ENCODE data around the gene ZNF561.
"Not testable (repeated sequence)": the region's sequence is repeated elsewhere in the genome, so short reads cannot be mapped to it uniquely, and the experiment has no call there.

ZNF561 gene

DNA sequence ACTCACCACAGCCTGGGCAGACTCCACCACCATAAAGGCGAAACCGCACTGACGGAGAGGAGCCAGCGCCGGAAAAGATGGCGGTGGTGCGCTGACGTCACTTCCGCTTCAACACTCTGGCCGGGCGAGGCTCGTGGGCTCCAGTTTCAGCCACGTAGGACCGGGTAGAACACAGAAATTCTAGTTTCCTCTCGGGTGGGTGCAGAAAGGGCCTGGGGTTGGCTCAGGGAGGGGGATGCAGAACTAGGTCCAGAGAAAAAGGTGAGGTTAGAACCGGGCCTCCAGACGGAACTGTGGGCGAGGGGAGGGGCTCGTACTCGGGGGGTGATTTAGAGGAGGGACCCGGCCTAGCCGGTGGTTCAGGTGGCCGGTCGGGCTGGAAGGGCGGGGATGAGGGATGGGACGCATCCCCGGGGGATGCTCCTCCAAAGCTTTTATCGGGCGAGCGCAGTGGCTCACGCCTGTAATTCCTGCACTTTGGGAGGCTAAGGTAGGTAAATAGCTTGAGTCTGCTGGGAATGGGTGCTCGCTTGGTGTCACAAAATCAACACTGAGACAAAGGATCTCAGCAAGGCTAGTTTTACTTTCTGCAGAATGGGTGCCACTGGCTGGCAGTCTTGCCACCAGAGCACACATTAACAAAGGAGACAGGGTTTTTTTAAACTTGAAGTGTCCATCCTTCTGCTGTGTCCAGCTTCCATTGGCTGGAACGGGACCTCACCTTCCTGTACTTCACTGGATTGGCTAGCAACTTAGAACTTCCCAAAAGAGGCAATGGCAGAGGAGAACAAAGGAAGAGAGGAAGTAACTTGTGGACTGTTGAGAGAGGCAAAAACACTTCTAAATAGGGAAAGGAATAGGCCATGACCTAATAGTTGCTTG lies at the start of gene ZNF561:
TSS of gene ZNF561 (minus strand) at position 77 of the 882 bp plus-strand sequence. CDS start 1,776 bp downstream, outside the sequence.
- Mint-ChIP-seq H3K4me1 (ENCODE audit: low read depth) (peaks cover 25% of the 10 kb centered on the region), H3K4me3 (peak within 1 kb of the TSS; percentile 98), H3K9me3 (peaks cover 4% of the 10 kb centered on the region), H3K27ac (peak within 1 kb of the TSS; percentile 100), H3K36me3 (ENCODE audit: low read depth) (peaks cover 50% of the 10 kb centered on the region), H3K27me3 (no peaks in the 10 kb centered on the region)
- DNase-seq: peak; percentile 92

DNA sequence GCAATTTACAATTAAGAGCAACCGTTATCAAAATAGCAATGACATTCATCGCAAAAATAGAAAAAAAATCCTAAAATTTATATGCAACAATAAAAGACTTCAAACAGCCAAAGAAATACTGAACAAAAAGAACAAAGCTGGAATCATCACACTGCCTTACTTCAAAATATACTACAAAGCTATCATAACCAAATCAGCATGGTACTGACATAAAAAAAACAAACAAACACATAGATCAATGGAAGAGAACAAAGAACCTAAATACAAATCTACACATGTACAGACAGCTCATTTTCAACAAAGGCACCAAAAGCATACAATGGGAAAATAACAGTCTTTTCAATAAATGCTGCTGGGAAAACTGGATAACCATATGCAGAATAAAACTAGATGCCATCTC lies 47.5 kb upstream of the ZNF561 start:
- no peak for DNase-seq
- peaks cover 52% of the 10 kb centered on the region for H3K9me3 Mint-ChIP-seq
- H3K36me3 Mint-ChIP-seq (ENCODE audit: low read depth): peaks cover 95% of the 10 kb centered on the region
- no peaks in the 10 kb centered on the region for H3K27me3 Mint-ChIP-seq
- peaks cover 48% of the 10 kb centered on the region for H3K4me1 Mint-ChIP-seq (ENCODE audit: low read depth)
- no peak overlapping the region for H3K4me3 Mint-ChIP-seq
- no peak overlapping the region for H3K27ac Mint-ChIP-seq

- Mint-ChIP-seq H3K36me3 (ENCODE audit: low read depth) (peaks cover 95% of the 10 kb centered on the region), H3K27ac (no peak overlapping the region), H3K9me3 (peaks cover 51% of the 10 kb centered on the region), H3K4me3 (no peak overlapping the region), H3K27me3 (no peaks in the 10 kb centered on the region), H3K4me1 (ENCODE audit: low read depth) (peaks cover 47% of the 10 kb centered on the region)
- DNase-seq: no peak
These were observed 46.9 kb upstream of the ZNF561 start for GRCh38 chr19:9667898-9668297.

DNA sequence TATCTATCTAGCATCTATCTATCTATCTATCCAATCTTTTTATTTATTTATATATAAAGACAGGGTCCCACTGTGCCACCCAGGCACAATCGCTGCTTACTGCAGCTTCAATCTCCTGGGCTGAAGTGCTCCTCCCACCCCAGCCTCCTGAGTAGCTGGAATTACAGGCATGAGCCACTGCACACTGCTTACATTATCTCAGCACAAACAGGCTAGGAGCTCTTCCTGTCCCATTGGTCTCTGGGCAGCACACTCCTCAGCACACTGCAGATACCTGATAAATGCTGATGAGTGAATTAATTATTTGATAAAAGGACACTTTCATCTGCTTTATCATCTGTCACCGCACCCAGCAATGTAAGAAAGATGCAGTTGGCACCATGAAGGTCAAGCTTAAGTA lies 37.7 kb upstream of the ZNF561 start:
- H3K9me3 Mint-ChIP-seq: peaks cover 12% of the 10 kb centered on the region
- DNase-seq: no peak
- no peaks in the 10 kb centered on the region for H3K27me3 Mint-ChIP-seq
- H3K36me3 Mint-ChIP-seq (ENCODE audit: low read depth): peaks cover 87% of the 10 kb centered on the region
- H3K27ac Mint-ChIP-seq: no peak overlapping the region
- H3K4me3 Mint-ChIP-seq: no peak overlapping the region
- H3K4me1 Mint-ChIP-seq (ENCODE audit: low read depth): peaks cover 8% of the 10 kb centered on the region

- not testable (repeated sequence) for H3K4me3 Mint-ChIP-seq; H3K27me3 Mint-ChIP-seq; DNase-seq; H3K4me1 Mint-ChIP-seq (ENCODE audit: low read depth); H3K27ac Mint-ChIP-seq
- H3K36me3 Mint-ChIP-seq (ENCODE audit: low read depth): peaks cover 98% of the 10 kb centered on the region
- H3K9me3 Mint-ChIP-seq: peaks cover 35% of the 10 kb centered on the region
These were observed 32.1 kb upstream of the ZNF561 start for GRCh38 chr19:9653066-9653555.

GRCh38 chr19:9651464-9651863 lies 30.4 kb upstream of the ZNF561 start:
- not testable (repeated sequence) for H3K4me1 Mint-ChIP-seq (ENCODE audit: low read depth); H3K4me3 Mint-ChIP-seq; H3K27ac Mint-ChIP-seq; H3K27me3 Mint-ChIP-seq; DNase-seq
- Mint-ChIP-seq H3K9me3 (peaks cover 32% of the 10 kb centered on the region), H3K36me3 (ENCODE audit: low read depth) (peaks cover 94% of the 10 kb centered on the region)

DNA sequence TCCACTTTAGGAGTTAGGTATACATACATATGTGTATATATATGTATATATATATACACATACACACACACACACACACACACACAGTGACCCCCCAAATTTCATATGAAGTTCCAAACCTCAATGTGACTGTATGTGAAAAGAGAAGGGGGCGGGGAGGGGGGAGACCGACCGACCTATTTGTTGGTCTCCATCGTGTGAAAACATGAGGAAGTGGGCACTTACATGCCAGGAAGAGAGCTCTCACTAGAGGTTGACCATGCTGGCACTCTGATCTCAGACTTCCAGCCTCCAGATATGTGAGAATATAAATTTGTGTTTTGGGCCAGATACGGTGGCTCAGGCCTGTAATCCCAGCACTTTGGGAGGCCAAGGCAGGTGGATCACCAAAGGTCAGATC lies 29.3 kb upstream of the ZNF561 start:
- Mint-ChIP-seq H3K4me3 (no peak overlapping the region), H3K27me3 (no peaks in the 10 kb centered on the region), H3K9me3 (peaks cover 32% of the 10 kb centered on the region), H3K4me1 (ENCODE audit: low read depth) (no peaks in the 10 kb centered on the region), H3K36me3 (ENCODE audit: low read depth) (peaks cover 92% of the 10 kb centered on the region), H3K27ac (no peak overlapping the region)
- DNase-seq: no peak

GRCh38 chr19:9645472-9645871 lies 24.4 kb upstream of the ZNF561 start:
- Mint-ChIP-seq H3K4me3 (no peak overlapping the region), H3K27ac (peak overlapping the region; percentile 32), H3K36me3 (ENCODE audit: low read depth) (peaks cover 64% of the 10 kb centered on the region), H3K9me3 (peaks cover 23% of the 10 kb centered on the region), H3K4me1 (ENCODE audit: low read depth) (no peaks in the 10 kb centered on the region), H3K27me3 (no peaks in the 10 kb centered on the region)
- DNase-seq: no peak

- Mint-ChIP-seq H3K27ac (peak overlapping the region; percentile 26), H3K4me3 (no peak overlapping the region), H3K36me3 (ENCODE audit: low read depth) (peaks cover 54% of the 10 kb centered on the region), H3K4me1 (ENCODE audit: low read depth) (no peaks in the 10 kb centered on the region), H3K9me3 (peaks cover 21% of the 10 kb centered on the region), H3K27me3 (no peaks in the 10 kb centered on the region)
- no peak for DNase-seq
These were observed 23.4 kb upstream of the ZNF561 start for GRCh38 chr19:9644472-9644871.

DNA sequence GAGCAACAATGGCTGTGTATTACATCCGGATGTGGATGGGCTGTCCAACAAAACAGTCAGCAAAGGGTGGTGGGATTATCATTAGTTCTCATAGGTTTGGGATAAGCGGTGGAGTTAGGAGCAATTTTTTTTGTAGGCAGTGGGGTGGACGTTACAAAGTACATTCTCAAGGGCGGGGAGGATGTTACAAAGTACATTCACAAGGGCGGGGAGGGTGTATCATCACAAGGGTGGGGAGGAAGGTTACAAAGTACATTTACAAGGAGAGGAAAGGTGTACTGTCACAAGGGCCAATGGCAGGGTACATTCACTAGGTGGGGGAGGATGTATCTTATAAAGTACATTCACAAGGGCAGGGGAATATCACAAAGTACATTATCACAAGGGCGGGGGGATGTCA lies 20.8 kb upstream of the ZNF561 start:
- H3K27me3 Mint-ChIP-seq: no peaks in the 10 kb centered on the region
- peaks cover 19% of the 10 kb centered on the region for H3K9me3 Mint-ChIP-seq
- peaks cover 32% of the 10 kb centered on the region for H3K36me3 Mint-ChIP-seq (ENCODE audit: low read depth)
- no peak for DNase-seq
- no peaks in the 10 kb centered on the region for H3K4me1 Mint-ChIP-seq (ENCODE audit: low read depth)
- H3K27ac Mint-ChIP-seq: no peak overlapping the region
- H3K4me3 Mint-ChIP-seq: no peak overlapping the region

- H3K36me3 Mint-ChIP-seq (ENCODE audit: low read depth): peaks cover 24% of the 10 kb centered on the region
- no peak overlapping the region for H3K4me3 Mint-ChIP-seq
- no peaks in the 10 kb centered on the region for H3K27me3 Mint-ChIP-seq
- H3K27ac Mint-ChIP-seq: no peak overlapping the region
- peaks cover 19% of the 10 kb centered on the region for H3K9me3 Mint-ChIP-seq
- DNase-seq: no peak
- no peaks in the 10 kb centered on the region for H3K4me1 Mint-ChIP-seq (ENCODE audit: low read depth)
These were observed 19.9 kb upstream of the ZNF561 start for GRCh38 chr19:9640956-9641355.

- peaks cover 6% of the 10 kb centered on the region for H3K9me3 Mint-ChIP-seq
- DNase-seq: no peak
- H3K4me3 Mint-ChIP-seq: no peak overlapping the region
- no peaks in the 10 kb centered on the region for H3K27me3 Mint-ChIP-seq
- no peak overlapping the region for H3K27ac Mint-ChIP-seq
- no peaks in the 10 kb centered on the region for H3K4me1 Mint-ChIP-seq (ENCODE audit: low read depth)
- peaks cover 30% of the 10 kb centered on the region for H3K36me3 Mint-ChIP-seq (ENCODE audit: low read depth)
These were observed 15.0 kb upstream of the ZNF561 start for GRCh38 chr19:9636018-9636417.

GRCh38 chr19:9627856-9628255 lies 6.8 kb upstream of the ZNF561 start:
- Mint-ChIP-seq H3K4me3 (no peak overlapping the region), H3K27ac (no peak overlapping the region), H3K9me3 (no peaks in the 10 kb centered on the region), H3K36me3 (ENCODE audit: low read depth) (peaks cover 26% of the 10 kb centered on the region), H3K27me3 (no peaks in the 10 kb centered on the region), H3K4me1 (ENCODE audit: low read depth) (peaks cover 6% of the 10 kb centered on the region)
- DNase-seq: no peak

DNA sequence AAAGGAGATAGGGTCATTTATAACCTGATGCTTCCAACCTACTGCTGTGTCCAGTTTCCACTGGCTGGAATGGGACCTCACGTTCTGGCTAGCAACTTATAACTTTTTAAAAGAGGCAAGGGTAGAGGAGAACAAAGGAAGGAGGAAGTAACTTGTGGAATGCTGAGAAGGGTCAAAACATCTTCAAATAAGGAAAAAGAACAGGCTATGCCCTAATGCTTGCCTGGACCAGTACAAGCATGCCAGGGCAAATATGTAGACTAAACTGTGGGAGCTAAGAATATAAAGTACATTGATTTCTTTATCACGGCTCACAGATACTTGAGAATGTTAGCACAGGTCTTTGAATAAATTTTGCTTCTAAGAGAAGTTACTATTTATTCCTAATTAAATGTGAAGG lies 1.5 kb upstream of the ZNF561 start:
- peaks cover 4% of the 10 kb centered on the region for H3K9me3 Mint-ChIP-seq
- H3K4me1 Mint-ChIP-seq (ENCODE audit: low read depth): peaks cover 25% of the 10 kb centered on the region
- peaks cover 43% of the 10 kb centered on the region for H3K36me3 Mint-ChIP-seq (ENCODE audit: low read depth)
- no peaks in the 10 kb centered on the region for H3K27me3 Mint-ChIP-seq
- peak overlapping the region; percentile 47 for H3K4me3 Mint-ChIP-seq
- DNase-seq: no peak
- H3K27ac Mint-ChIP-seq: peak overlapping the region; percentile 2

GRCh38 chr19:9620842-9621155 lies 233 bp downstream of the ZNF561 start:
- peaks cover 26% of the 10 kb centered on the region for H3K4me1 Mint-ChIP-seq (ENCODE audit: low read depth)
- peak overlapping the region; percentile 100 for H3K27ac Mint-ChIP-seq
- no peaks in the 10 kb centered on the region for H3K27me3 Mint-ChIP-seq
- no peak for DNase-seq
- peak overlapping the region; percentile 98 for H3K4me3 Mint-ChIP-seq
- peaks cover 5% of the 10 kb centered on the region for H3K9me3 Mint-ChIP-seq
- H3K36me3 Mint-ChIP-seq (ENCODE audit: low read depth): peaks cover 56% of the 10 kb centered on the region
